Measurements from ENCODE around the gene BEST2.

Gene BEST2

DNA sequence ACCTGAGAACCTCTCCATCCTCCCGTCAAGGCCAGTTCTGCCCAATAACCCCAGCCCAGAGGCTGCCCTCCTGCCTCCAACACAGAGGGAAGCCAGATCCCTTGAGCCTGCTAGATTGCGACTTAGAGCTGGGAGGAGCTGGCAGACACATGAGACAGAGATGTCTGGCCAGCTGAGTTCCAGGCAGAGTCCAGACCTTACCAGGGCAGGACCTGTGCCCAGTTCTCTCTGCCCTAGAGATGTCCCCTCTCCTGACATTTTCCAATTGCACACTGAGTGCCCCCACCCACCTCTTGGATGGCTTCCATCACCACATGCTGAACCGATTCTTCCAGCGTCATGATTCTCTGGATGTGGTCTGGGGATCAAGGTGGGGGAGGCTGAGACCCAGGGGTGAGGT, 20.7 kb downstream of the BEST2 start:
- no peak for DNase-seq

DNA sequence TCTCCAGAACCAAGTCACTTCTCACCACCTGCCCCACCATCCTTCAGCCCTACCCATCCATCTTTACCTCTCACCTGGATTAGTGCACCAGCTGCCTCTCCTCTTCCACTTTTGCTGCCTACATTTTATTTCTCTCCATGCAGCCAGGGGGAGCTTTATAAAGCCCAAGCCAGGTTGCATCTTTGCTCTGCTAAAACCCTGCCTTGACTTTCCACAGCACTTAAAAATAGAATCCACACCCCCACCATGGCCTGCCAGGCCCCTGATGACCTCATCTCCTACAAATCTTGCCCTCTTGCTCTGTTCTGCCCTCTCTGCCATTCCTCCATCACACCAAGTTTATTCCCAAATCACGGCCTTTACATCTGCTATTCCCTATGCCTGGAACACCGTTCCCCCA, 22.0 kb downstream of the BEST2 start:
- DNase-seq, result no peak

DNA sequence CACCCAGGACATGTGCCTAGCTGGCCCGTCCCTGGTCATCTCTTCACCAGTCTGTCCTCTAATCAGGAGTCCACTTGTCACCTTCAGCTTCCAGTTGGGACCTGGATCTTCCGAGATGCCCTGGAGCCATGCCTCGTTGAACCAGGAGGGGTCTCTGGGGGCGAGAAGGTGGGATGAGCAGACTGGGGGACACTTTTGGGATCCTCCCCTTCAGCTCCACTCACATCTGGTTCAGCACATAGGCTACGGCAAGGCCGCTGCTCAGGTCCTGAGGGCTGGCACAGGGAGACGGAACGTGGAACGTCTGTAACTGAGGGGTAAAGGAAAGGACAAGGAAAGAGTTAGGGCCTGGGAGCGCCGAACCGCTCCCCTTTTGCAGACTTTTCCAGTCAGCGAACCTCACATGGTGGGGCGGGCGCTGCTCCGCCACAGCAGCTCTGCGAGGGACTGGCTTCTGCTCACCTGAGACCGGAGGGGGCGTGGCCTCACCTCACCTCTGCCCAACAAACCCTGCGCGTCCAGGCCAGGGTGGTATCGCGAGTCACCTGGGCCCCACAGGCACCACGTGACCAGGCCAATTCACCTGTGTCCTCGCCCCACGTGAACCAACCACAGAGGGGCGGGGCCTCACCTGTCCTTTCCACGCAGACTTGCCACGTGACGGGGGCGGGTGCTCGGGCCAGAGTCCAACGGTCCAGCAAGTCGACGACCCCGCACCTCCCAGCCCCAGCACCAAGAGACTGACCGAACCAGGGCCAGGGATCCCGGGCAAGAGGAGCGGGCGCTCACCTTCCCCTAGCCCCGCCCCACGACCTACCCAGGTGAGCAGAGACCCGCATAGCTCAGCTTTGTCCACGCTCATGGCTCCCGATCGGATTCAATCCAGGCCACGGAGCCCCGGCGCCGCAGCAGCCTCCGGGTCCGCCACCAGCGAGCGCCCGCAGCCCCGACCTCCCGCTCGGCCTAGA, 23.3 kb downstream of the BEST2 start, which contains the start of gene HOOK2:
Gene HOOK2, minus strand, starts transcription at position 965 of the 968 bp plus-strand sequence. Its CDS starts 103 bp downstream, at position 862.
- DNase-seq, result peak; percentile 42

DNA sequence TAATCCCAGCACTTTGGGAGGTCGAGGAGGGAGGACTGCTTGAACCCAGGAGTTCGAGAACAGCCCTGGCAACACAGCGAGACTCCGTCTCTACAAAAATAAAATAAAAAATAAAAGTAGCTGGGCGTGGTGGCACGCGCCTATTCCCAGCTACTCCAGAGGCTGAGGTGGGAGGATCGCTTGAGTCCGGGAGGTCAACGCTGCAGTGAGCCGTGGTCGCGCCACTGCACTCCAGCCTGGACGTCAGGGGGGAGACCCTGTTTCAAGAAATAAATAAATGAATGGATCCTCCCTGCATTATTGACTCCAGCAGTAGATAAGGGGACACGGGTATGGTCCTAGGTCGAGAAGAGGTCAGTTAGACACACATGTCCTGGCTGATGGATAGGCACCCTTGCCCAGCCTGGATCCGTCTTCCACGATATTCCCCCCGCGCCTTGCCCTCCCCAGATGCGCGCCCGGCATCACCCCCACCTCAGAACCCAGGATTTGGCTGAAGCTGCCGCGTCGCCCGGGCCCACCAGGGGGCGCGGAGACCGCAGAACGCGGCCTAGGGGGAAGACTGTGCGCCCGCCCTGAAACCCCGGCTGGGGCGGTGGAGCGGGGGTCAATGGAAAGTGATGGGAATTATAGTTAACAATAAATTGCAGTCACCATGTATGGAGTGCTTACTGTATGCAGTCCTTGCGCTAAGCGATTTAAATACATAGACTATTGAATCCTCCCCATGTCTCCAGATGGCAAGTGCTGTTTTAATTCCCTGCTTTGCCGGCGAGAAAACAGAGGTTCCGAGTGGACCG, 25.8 kb downstream of the BEST2 start:
- DNase-seq, result peak; percentile 92

DNA sequence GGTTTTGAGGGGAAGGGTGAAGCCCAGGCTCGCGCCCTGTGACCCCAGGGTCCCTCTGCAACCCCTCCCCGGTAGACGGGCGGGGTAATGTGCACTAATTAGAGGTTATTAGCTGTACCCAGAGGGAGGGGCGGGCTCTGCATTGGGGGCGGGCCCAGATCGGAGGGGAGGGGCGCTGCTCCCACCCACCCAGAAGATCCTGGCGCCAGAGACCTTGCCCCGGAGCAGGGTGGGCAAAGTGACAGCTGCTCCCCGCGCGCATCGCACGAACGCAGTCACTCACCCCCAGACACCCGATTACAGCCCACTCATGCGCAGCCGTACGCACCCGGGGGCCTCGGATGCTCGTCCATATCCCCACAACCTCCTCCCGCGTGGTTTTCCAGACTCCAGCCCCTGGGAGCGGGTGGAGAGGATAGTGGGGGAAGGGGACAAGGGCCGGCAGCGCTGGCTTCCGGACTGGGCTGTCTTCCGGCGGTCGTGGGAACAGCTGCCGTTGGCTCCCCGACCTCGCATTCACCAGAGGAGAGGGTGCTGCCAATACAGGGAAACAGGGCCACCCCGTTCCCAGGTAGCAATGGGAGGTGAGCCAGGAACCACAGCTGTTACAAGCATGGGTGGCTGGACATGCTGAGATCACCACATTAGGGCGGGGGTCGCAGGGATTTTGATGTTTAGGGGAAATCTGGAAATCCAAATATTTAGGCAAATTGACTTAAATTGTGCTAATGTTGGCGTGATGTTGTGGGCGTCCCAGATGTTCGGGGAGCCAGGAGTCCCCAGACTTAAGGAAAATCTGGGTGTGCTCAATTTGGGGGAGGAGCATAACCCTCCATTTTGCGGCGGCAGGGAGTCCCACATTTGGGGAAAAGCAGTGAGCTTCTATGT, 26.7 kb downstream of the BEST2 start:
- DNase-seq, result peak; percentile 69

- DNase-seq, result no peak
These were observed 27.2 kb downstream of the BEST2 start for GRCh38 chr19:12778905-12779161.

DNA sequence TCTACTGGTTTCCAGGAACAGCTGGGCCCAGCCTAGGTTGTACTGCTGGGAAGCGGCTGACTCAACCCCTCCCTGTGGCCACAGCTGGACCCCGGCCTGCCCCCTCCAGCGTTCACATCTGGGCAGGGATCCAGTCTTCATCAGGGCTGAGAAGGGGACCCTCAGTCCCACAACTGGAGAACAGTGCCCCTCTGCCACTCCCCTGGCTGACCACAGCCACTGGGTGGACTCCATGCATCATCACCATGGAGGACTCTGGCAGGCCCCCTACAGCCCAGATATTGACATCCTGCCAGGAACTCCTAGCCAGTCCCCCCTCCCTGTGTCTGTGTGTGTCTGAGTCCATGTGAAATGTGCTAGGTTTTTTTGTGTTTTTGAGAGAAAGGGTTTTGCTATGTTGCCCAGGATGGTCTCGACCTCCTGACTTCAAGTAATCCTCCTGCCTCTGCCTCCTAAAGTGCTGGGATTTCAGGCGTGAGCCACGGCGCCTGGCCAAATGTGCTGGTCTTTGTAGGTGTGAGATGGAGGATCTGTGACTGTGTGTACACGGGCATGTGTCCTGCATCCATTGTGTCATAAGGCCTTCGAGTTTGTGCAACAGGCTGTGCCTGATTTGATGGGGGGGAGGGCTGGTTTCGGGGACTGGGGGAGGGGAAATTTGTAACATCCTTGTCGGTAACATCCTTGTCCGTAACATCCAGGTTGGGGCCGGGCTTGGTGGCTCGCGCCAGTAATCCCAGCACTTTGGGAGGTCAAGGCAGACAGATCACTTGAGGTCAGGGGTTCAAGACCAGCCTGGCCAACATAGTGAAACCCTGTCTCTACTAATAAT, 27.8 kb downstream of the BEST2 start:
- peak; percentile 54 for DNase-seq

DNA sequence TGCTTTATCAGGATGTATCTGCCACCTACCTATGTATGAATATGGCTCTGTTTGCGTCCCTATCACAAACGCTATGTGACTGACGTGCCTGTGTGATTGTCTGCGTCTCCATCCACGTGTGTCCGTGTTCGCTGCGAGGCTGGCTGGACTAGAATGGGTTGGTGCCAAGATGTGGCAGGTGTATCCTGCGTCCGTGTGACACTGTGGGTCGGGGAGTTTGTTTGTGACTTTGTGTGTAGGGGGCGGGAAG, 30.5 kb downstream of the BEST2 start:
- no peak for DNase-seq

DNA sequence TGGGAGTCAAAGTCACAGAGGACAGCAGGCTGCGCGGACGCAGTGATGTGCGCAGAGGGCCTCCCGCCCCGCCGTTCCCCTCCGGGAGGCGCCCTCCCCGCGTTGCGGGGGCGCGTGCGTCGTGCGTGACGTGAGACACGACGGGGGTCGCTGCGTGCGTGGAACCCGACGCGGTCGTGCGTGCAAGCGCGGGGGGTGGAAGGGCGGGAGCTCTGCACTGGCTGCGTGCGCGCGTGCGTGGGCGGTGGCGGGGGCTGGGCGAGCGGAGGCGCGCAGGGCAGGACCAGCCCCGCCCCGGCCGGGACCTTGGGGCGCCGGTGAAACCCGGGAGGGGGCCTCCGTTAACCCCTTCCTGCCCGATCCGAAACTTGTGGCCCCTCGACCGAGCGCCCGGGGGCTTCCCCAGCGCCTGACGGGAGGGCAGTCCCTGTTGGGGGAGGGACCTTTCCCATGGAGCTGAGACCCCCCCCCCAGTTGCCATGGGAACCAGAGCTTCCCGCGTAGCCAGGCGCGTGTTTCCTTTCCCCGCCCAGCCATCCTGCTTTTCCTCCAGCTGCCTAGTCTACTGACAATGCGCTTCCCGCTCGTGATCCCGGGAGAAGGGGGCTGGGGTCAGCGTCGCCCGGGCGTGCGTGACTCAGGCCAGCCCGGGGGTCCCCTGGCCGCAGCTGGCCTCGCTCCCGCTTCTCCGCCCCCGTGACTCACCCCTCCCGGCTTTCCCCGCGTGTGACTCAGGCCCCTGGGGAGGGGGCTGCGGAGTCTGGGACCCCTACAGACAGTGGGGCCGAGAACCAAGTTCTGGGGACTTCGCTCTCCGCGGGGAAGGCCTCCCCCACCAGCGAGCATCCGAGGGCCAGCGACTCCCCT, 31.1 kb downstream of the BEST2 start:
- peak; percentile 94 for DNase-seq

GRCh38 chr19:12783291-12783848, 31.8 kb downstream of the BEST2 start:
- no peak for DNase-seq

- DNase-seq, result peak; percentile 58
These were observed 32.3 kb downstream of the BEST2 start for GRCh38 chr19:12783849-12784393.

GRCh38 chr19:12784394-12784870, 32.8 kb downstream of the BEST2 start:
- no peak for DNase-seq

DNA sequence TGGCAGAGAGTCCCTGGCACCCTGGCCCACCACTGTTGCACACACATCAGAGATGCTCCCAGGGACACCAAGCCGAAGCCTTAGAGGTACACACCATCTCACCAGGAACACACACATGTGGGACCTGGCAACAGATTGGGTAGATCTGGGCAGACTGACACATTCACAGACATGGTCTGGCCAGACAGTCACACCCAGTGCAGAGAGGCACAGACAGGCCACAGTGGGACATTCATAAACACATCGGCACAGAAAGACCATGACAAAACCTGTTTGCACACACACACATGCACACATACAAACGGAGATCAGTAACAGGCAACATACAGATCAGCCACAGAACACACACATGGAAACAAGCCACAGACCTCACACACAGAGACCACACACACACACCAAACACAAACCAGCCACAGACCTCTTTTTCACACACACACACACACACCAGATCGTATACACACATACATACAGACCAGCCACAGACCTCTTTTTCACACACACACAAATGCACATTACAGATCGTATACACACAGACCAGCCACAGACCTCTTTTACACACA, 33.4 kb downstream of the BEST2 start:
- peak; percentile 53 for DNase-seq

DNA sequence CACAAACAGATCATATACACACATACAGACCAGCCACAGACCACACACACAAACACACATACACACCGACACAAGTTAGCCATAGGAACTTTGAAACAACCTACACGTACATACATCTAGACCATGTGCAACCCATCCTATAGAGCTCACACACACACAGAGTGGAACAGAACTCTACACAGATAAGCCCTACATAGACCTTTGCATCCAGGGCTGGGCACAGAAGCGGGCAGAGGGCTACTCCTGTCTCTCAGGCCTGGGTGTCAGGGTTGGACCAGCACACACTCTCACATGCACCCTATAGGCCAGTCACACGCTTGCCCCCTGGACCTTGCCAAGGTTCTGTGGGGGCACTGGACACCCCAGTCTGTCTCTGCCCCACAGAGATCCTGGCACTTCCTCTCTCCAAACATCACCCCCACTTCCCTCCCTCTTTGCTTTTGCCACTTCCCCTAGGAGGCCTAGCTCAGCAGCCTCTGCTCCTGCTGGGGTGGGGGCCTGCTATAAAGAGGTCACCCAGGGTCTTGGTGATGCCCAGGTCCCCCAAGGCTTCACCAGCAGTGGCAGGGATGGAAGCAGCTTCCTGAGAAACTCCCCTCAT, 33.9 kb downstream of the BEST2 start:
- DNase-seq, result peak; percentile 37

DNA sequence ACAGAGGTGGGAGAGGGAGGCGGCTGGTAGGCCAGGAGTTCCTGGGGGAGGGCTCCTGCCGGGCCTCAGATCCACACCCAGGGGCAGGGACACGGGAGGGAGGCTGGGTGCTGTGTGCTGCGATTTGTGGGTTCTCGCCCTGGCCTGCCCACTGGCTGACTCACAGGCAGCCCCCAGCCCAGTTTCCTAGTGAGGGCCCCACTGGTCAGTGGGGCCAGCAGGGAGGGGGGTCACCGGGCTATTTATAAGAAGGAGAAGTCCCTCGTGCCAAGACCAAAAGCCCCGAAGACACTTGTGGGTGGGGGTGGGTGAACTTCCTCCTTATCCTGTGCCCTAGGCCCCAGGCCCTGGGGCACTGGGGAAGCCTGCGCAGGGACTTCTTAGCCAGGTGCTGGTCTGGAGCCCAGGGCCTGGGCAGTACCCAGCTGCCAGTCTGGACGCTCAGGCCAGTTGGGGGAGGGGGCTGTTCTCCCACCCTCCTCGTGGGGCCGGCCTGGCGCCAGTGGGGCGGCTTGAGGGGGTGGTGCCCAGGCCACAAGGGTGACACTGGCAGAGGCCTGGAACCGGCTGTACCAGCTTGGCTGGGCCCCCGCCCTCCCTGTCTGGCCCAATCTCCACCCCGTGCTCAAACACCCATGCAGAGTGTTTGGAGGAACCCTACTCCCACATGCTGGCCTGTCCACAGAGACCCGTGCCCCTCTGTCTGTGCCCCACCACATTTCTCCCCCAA, 34.7 kb downstream of the BEST2 start:
- DNase-seq, result peak; percentile 33

DNA sequence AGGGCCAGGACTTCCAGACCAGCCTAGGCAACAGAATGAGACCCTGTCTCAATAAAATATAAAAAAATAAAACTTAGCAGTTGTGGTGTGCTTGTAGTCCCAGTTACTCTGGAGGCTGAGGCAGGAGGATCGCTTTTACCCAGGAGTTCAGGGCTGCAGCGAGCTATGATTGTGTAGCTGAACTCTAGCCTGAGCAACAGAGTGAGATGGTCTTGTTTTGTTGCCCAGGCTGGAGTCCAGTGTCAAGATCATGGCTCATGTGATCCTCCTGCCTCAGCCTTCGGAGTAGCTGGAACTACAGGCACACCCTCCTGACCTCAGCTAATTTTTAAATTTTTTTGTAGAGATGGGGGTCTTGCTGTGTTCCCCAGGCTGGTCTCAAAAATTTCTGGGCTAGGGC, 35.4 kb downstream of the BEST2 start:
- DNase-seq, result no peak

DNA sequence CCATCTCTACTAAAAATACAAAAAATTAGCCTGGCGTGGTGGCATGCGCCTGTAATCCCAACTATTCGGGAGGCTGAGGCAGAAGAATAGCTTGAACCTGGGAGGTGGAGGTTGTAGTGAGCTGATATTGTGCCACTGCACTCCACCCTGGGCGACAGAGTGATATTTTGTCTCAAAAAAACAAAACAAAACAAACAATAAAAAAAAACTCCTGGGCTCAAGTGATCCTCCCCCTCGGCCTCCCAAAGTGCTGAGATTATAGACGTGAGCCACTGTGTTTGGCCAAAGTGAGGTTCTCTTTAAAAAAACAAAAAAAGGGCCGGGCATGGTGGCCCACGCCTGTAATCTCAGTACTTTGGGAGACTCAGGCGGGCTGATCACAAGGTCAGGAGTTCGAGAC, 35.9 kb downstream of the BEST2 start:
- no peak for DNase-seq

DNA sequence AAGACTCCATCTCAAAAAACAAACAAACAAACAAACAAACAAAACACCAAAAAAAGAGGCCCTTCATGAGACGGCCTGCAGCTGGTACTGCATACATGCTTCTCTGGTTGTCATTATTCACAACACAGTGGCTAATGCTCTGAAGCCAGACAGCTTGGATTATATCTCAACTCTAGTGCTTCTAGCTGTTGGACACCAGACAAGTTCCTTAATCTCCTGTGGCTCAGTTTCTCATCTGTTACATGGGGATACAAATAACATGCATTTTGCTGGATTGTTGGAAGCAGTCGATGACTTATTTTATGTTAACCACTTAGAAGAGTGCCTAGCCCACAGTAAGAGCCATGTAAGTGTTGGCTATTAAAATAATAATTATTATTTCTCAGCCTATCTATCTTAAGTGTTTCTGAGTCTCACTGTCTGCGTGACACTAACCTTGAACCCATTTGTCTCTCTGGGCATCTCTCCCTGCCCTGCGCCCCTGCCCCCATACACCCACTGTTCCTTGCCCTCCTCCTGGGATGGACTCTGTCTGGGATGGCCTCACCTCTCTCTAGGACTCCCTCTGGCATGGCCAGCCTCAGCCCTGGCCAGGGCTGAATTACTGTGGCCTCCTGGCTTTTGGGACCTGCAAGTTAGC, 36.6 kb downstream of the BEST2 start:
- no peak for DNase-seq

DNA sequence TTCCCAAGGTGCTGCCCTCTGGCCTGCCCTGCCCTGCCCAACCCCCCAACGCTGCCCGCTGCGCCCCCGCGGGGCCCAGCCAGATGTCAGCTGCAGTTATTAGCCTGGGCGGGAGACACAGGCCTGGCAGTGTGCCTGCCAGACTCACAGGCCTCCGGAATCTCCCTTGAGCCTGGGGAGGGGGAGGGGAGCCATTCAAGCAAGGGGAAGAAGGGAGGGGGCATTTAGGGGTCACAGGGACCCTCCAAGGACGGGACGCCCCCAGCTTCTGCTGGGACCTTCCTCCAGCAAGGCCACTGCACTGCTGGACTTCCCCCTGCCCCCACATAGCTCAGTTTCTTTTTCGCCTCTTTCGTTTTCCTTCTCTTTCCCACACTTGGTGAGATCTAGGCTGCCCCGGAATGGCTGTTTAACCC, 37.1 kb downstream of the BEST2 start:
- peak; percentile 69 for DNase-seq
